ENCODE results near the gene SLX4IP.

- TF ChIP-seq CTCF (conservative IDR thresholded peaks at IDR 0.05 in 1 of 2, IDR thresholded peaks at IDR 0.05 in 1 of 2; ENCODE audit: low read depth in 1 of 2, low read length in 2 of 2) (no peak), EZH2 (IDR thresholded peaks at IDR 0.05; ENCODE audit: low read length, missing control alignments) (no peak)
Measured at GRCh38 chr20:10636326-10636818, 201.3 kb downstream of the SLX4IP start.
